RPMI8226 (cell line): ENCODE results near the gene IQCK.

Source experiments
- DNase-seq: peaks from one replicate; pipeline ENCODE4 v3.0.0-alpha.2; 2015

Gene IQCK

DNA sequence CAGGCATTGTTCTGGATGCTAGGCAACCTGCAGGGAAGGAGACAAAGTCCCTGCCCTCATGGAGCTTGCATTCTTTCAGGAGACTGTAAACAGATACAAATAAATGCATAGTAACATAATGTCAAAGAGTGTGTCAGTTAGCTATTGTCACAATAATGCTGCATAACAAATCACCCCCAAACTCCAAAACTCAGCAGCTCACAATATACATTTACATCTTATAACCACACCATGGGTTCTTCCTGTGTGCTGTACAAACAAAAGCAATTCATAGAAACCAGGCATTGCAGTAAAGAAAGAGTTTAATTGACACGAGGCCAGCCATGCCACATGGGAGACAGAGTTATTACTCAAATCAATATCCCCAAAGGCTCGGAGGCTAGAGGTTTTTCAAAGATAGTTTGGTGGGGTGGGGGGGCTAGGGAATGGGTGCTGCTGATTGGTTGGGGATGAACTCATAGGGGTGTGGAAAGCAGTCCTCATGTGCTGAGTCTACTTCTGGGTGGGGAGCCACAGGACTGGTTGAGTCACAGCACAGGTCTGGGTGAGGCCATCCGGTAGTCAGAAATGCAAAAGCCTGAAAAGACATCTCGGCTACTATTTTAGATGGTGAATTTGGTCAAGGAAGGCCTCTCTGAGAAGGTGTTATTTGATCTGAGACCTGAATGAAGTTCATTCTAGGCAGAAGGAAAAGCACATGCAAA is 87.5 kb downstream of the IQCK start:
- DNase-seq = no peak

DNA sequence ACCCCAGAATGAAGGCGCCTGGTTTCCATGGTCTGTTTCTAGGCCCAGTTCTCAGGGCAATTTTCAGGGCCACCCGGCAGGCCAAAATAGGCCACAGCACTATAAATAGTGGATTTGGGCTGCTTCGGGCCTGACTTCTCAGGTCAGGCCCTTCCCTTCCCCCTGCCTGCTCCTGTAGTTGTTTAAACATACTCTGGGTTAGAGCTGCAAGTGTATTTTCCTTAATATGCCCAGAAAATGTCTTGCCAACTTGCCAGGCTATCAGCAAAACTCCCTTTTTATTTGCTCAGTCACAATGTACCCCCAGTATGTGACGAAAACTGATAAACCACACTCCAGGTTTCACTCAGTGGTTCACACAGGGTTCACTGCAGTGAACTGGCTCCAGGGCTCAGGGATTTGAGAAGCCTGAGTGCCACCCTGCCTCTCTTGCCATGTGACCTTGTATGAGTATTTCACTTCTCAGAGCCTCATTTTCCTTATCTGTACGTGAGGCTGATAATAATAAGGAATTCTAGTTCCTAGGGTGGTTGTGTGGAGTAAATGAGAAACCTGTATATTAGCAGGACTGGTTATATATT is 90.1 kb downstream of the IQCK start:
- DNase-seq = peak; percentile 77

DNA sequence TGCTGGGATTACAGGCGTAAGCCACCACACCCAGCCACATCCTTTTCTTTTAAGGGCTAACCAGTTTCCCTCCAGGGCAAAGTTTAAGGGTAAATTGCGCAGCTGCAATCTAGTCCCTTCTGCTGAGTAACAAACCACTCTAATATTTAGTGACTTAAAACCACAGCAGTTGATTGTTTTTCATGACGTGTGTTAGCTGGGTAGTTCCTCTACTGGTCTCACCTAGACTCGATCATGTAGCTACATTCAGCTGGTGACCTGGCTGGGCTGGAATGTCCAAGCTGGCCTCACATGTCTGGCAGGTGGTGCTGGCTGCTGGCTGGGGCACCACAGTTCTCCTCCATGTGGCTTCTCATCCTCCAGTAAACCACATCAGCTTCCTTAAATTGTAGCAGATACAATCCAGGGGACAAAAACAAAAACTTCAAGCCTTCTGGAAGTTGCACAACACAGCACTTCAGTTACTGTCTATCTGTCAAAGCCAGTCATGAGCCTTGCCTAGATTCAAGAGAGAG is 91.1 kb downstream of the IQCK start:
- peak; percentile 39 for DNase-seq

DNA sequence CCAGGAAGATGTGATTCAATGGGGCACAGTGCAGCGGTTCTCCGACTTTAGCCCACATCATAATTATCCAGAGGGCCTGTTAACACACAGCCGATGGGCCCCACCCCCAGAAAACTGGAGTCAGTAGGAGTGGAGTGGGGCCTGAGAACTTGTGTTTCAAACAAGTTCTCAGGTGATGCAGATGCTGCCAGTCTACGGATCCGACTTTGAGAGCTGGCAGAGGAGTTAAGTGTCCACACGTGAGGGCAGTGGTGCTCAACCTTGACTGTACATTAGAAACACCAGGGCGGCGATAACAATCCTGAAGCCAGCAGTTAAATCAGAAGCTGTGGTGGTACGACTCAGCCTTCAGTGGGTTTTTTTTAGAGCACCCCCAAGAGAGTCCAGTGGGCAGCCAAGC is 91.6 kb downstream of the IQCK start:
- DNase-seq = no peak

DNA sequence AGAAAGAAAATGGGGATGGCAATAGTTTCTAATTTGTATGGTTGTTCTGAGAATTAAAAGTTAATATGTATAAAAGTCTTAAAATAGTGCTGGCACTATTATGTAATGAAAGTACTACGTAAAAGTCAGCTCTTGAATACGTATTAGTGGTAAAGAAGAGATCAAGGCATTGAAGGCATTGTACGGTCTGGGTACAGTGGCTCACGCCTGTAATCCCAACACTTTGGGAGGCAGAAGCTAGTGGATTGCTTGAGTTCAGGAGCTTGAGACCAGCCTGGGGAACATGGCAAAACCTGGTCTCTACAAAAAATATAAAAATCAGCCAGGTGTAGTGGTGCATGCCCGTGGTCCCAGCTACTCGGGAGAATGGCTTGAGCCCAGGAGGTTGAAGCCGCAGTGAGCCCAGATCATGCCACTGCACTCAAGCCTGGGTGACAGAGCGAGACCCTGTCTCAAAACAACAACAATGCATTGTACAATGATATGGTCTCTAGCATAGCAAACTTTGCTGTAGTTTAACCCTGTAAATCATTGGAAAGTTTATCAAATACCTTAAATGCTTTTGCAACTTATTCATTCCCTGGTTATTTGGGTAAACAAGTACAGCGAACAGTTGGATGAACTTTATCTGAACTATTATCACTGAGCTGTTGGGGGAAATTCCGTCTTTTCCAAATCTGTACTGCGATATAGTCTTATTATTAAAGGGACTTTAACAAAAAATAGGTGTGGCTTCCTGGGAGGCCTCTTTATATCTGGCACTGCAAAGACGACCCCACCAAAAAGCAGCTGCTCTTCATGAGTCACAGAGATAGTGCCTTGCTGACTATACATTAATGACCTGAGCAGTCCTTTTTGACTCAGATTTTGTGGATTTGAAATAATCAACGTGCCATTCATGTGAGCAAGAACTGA is 93.0 kb downstream of the IQCK start:
- peak; percentile 20 for DNase-seq

DNA sequence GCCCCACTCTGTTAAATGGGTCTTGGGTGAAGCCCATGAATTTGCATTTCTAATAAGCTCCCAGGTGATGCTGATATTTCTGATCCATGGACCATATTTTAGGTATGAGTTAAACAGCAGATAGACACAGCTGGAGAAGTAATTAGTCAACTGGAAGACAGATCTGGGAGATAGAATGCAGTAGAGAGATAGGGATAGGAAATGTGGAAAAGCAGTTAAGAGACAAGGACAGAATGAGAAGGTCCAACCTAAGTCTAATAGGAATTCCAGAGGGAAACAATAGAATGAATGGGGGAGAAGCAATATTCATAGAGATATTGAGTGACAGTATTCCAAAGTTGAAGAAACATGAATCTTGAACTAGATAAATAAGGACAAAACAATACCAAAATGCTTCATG is 94.9 kb downstream of the IQCK start:
- DNase-seq = no peak

DNA sequence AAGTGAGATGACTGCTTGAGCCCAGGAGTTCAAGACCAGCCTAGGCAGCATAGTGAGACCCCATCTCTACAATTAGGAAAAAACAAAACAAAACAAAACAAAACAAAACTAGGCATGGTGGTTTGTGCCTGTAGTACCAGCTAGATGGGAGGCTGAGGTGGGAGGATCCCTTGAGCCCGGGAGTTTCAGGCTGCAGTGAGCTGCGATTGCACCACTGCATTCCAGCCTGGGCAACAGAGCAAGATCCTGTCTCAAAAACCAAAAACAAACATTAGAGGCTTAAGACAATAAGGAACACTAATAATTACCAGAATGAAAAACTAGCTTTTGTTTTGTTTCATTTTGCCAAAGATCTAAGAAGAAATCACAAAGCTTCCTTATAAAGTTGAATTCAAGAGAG is 97.3 kb downstream of the IQCK start:
- no peak for DNase-seq

DNA sequence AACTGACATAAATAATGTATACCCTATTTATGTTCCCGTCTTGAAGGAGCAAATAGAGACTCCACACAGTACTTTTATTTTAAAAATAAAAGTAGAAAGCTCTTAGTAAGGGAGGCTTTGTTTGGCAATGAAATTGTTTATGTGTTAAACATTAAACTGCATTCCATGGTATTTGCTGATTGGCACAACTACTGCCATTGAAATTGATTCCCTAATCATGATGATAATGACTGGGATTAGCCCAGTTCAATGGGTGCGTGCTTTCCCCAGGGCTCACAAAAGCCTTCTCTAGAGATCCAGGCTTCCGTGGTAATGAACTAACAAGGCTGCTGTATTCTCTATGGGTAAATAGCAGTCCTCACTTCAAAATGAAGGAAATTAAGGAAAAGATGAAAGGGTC is 99.1 kb downstream of the IQCK start:
- DNase-seq = no peak

DNA sequence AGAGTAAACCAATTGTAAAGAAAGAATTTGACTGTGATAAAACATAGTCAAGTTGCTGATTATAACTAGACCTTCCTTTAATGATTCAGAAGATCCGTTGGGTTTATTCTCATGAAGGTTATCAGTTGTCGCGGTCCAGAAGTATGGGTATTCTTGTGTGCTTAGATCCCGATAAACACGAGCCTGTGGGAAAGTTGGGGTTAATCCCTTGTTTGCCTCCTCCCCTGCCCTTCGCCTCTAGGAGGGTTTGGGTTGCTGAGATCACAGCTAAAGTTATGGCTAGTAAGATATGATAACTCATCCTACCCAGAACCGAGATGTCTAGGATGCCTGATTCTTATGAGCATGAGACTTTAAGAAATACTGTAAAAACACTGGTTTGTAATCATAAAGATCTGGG is 99.8 kb downstream of the IQCK start:
- no peak for DNase-seq

DNA sequence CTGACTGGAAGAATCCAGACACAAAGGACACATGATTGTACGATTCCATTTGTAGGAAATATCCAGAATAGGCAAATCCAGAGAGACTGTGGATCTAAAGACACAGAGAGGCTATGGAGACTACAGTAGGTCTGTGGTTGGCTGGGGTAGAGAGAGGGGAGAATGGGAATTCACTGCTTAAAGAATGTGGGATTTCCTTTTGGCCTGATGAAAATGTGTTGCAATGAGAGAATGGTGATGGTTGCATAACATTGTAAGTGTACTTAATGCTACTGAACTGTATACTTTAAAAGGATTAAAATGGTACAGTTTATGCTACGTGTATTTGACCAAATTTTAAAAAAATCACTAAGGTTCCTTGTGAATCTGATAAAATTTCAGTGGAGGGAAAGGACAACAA is 104.5 kb downstream of the IQCK start:
- DNase-seq = no peak

DNA sequence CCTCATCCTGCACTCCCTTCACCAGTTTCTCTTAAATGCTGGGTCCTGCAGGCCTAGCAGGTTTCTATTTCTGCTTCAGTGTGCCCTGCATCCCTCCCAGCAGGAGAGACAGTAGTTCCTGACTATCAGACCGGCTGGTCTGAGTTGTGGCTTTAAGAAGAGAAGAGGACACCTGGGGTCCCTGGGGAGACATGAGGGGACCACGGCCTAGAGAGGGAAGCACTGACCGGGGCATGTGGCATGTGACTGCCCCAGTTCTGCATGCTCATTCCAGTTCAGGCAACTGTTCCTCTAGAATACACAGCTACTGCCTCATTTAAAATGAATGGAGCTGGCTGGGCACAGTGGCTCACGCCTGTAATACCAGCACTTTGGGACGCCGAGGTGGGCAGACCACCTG is 105.3 kb downstream of the IQCK start:
- no peak for DNase-seq

DNA sequence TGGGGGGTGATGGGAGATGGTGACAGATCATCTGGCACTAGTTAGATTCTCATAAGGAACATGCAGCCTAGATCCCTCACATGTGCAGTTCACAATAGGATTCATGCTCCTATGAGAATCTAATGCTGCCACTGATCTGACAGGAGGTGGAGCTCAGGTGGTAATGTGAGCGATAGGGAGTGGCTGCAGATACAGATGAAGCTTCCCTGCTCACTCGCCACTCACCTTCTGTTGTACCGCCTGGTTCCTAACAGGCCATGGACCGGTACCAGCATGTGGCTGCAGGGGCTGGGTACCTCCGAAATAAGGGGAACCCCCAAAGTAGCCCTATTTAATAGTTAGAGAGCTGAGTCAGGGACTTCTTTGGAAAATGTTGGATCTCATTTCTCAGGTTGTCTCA is 106.1 kb downstream of the IQCK start:
- no peak for DNase-seq

DNA sequence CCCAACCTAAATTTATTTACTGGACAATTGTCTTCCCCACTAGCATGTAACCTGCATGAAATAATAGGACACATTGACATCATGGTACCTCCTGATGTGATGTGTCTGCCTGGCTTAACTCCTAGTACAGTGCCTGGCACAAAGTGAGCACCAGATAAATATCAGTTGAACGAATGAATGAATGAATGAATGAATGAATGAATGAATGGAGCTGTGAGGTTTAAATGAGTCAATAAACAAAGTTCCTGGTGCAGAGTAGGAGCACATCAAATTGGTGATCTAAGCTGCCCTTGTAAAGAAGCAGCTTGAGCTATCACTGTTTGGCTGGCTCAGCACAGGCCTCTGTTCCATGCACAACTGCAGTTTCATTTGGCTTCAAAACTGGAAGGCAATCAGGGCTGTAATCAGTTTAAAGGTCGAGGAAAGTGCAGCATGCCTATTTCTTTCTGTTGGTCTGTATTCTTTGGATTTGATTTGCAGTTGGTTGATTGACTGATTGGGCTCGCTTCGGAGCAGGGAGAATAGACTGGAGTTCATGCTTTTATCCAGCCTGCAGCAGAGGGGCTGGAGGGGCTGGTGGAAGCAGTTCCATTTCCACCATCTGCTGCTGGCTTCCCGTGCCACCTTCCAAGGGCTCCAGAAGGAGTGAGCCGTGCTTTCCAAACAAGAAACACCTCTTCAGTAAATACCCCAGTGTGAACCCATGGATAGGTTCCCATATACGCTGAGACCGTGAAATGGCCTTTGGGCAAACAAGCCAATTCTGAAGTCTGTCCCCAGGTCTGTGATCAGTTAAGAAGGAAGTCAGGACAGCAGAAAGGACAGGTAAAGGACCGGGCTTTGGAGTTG is 112.0 kb downstream of the IQCK start:
- DNase-seq = no peak

DNA sequence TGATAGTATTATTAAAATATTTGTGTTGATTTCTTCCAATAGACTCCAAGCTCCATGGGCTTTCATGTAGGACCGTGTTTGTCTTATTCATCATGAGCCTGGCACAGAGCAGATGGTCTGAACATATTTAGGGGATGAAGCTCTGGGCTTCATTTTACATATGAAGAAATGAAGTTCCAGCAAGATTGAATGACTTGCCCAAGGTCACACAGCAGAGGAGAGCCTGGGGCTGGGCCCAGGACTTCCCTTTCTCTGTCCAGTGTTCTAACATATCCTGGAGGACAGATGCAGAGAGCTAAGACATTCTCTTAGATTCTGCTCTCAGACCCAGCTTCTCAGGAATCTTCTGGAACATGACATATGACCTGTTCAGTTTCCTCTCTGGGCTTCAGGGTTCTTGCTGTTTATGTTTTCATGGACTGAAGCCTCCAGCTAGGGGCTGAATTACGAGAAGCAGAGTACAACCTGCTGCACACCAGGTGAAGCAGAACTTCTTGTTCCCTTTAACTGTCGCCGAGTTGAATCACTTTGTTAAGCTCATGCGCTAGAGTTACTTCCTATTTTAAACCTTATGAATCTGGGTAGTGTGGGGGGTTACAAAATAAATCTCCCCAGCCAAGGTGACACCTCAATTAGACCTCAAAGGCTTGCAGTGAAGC is 113.0 kb downstream of the IQCK start:
- DNase-seq = no peak

DNA sequence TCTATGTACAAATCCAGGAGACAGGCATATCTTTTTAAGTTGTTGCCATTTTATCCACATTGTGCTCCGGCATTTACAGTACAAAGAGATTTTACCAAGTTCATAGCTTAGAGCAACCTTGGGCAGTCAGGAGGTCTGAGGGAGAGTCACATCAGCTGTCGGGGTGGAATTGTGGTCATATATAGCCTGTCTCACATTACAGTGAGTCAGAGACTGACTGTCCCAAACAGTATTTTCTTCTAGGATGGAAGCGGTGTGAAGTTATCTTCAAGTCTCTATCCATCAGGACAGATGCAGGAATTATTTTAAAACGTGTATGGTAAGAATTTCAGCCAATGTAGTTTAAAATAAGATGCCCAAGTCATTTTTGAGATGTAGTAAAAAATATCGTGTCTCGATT is 113.6 kb downstream of the IQCK start:
- DNase-seq = no peak

DNA sequence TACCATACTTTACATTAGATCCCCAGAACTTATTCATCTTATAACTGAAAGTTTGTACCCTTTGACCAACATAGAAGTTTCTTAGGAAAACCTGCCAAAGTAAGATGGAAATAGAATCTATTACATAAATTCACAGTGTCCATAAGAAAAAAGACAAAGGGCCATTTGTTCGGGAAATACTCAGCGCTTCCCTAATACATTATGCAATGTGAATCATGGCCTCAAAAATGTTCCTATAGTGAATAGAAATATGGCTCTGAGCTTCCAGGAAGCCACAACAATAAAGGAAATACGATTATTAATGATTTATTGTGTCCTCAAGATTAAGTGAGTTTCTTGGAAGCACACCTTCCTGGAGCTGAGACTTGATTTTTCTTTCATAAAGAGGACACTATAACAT is 115.1 kb downstream of the IQCK start:
- DNase-seq = no peak

DNA sequence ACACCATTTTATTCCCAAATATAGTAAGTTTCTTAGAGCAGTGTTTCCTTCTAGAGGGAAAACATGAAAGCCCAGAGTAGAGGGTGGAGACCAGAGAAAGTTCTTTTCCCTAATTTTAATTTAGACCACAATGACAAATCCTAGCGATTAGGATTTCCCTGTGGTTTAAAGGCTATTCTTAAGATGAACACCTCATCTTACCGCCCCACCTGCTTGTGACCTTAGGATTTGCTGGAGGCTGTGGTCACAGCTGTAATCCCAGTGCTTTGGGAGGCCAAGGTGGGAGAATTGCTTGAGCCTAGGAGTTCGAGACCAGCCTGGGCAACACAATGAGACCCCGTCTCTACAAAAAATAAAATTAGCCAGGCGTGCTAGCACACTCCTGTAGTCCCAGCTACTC is 115.5 kb downstream of the IQCK start:
- no peak for DNase-seq

DNA sequence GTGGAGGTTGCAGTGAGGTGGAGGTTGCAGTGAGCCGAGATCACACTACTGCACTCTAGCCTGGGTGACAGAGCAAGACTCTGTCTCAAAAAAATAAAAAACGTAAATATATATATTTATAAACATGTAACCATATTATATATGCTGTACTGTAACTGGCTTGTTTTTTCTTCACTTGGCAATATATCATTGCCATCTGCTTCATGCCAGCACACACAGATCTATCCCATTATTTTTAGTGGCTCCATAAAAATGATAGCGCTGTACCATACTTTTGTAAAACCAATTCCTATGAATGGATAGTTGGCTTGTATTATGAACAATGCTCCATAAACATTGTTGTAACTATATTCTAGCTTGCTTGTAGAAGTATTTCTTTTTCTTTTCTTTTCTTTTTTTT is 117.1 kb downstream of the IQCK start:
- no peak for DNase-seq

DNA sequence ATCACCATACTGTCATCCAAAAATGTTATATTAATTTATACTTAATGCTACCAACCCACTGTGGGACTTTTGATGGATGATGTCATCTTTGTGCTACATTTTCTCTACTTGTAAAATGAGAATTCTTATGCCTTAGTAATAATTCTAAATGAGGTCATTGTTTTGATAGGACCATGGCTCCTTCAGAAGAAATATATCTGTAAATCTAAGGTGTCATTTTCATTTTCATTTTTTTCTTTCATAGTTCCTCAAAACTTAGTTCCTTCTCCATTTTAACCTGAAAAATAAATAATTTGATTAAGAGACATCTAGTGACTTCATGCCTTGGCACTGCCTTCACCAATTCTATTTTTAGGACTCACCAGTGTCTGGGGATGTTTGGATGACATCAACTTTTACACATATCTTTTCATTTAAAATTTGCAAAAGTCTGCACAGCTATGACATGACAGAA is 117.9 kb downstream of the IQCK start:
- DNase-seq = no peak

DNA sequence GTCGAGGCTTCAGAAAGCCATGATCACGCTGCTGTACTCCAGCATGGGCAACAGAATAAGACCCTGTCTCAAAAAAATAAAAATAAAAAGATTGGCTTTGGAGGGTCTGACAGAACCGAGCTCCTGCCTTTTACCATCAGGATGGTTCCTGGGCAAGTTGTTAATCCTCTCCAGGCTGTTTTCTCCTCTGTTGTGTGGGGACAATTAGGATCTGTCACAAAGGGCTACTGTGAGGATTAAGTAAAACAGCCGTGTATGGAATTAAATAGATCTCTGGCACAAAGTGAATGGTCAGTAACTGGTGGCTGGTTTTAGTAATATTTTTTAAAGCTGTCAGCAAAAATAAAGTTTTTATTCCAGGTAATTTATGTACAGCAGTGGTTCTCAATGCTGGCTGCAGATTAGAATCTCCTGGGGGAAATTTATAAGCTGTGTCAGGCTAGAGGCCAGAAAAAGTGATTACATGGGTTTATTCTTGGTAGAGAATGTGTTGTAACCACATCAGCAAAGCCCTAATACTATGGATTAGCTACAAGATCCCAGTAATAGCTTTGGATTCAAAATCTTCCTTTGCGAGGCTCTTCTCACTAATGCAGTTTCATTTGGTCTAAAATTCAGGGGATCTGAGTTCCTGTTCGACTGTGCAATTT is 119.4 kb downstream of the IQCK start:
- DNase-seq = no peak

DNA sequence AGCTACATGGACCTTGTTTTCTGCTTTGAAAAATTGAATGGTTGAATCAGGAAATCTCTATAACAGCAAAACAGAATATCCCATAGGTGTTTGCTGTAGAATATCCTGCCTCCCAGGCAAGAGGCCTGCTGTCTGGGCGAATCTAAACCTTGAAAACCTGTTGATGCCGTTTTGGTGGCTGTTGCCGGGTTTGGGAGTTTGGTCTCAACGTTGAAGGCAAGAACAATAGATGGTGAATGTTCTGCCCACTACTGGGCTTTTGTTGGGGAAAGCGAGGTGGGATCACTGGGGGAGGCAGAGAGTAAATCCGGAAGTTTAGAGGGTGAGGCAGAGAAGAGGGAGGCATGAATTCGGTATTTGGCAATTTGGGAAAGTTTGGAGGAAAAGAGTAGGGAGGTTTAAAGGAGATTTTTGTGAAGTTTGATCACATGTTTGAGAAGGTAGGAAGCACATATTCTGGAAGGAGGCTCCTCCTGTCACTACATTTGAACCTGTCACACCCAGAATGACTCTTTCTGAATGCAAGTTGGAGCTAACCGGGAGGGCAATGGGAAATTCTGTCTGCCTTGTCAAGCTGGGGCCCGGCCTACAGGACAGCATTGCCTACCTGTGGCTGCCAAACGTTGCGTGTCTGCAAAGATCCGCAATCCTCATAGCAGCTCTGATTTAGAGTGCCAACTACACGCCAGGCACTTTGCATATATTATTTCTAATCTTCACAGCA is 120.1 kb downstream of the IQCK start:
- no peak for DNase-seq
